Measurements from ENCODE around the gene SGMS1. TPM values are rescaled to one million over a fixed set of nuclear protein-coding genes. Genes with fewer than 3 reads are reported as not detected.
"Not testable (repeated sequence)": the region's sequence is repeated elsewhere in the genome, so short reads cannot be mapped to it uniquely, and the experiment has no call there.

SGMS1 gene
- total RNA-seq, 2 experiments from 2014 or later, result 8.1 to 8.8 TPM

DNA sequence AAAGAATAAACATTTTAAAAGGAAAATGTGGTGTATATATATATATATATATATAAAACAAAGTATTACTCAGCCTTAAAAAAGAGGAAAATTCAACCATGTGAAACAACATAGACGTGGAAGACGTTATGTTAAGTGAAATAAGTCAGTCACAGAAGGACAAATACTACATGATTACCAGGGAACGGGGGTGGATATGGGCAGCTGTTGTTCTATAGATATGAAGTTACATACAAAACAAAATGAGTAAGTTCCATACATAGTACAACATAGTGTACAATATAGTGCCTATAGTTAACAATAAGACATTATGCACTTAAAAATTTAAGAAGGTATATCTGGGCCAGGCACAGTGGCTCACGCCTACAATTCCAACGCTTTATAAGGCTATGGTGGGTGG, 48.8 kb downstream of the SGMS1 start:
- peaks cover 2% of the 10 kb centered on the region for H3K36me3 Mint-ChIP-seq (ENCODE audit: low read depth)
- intact Hi-C loops (cut with micrococcal nuclease), result no loop called here
- H3K4me3 Mint-ChIP-seq, result no peak overlapping the region
- H3K4me1 Mint-ChIP-seq (ENCODE audit: low read depth), result peaks cover 49% of the 10 kb centered on the region
- H3K27me3 Mint-ChIP-seq (ENCODE audit: low read depth), result no peaks in the 10 kb centered on the region
- DNase-seq, result no peak
- H3K27ac Mint-ChIP-seq, result no peak overlapping the region
- CTCF ChIA-PET, result interaction anchor here (0.5 kb wide), 1 partner anchor 531 kb away, joined by 3 read pairs; no protein-coding TSS in a partner anchor
- no peaks in the 10 kb centered on the region for H3K9me3 Mint-ChIP-seq

DNA sequence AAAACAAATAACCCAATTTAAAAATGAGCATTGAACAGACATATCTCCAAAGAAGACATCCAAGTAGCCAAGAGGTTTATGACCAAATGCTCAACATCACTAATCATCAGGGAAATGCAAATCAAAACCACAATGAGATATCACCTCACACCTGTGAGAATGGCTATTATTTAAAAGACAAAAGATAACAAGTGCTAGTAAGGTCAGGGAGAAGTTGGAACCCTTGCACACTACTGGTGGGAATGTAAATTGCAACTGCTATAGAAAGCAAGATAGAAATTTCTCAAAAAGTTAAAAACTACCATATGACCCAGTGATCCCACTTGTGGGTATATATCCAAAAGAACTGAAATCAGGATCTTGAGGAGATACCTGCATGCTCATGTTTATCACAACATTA, 49.5 kb downstream of the SGMS1 start:
- H3K4me1 Mint-ChIP-seq (ENCODE audit: low read depth), result peaks cover 45% of the 10 kb centered on the region
- H3K9me3 Mint-ChIP-seq, result no peaks in the 10 kb centered on the region
- no peak overlapping the region for H3K27ac Mint-ChIP-seq
- no peaks in the 10 kb centered on the region for H3K27me3 Mint-ChIP-seq (ENCODE audit: low read depth)
- CTCF ChIA-PET, result no interaction called here
- intact Hi-C loops (cut with micrococcal nuclease), result no loop called here
- H3K4me3 Mint-ChIP-seq, result no peak overlapping the region
- no peak for DNase-seq
- peaks cover 3% of the 10 kb centered on the region for H3K36me3 Mint-ChIP-seq (ENCODE audit: low read depth)

DNA sequence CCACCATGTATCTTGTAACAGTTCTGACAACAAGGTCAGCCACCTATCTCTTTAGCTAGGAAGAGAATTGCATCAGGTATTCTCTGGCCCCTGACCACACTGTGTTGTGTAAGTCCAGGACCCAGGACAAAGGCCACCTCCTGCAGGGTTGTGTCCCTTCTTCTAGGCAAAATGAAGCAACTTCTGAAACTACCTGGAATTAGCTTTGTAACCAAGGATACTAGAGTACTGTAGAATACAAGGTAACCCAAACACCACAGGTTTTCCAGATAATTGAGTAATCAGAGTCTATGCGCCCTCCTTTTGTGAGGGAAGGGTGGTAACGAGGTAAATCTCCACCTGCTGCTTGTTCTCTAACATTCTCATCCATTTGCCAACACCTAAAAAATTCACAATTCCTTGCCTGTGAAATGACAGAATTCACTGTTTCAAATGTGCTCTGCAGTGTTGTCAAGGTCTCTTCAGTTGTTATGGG, 51.7 kb downstream of the SGMS1 start:
- H3K36me3 Mint-ChIP-seq (ENCODE audit: low read depth), result peaks cover 7% of the 10 kb centered on the region
- no peaks in the 10 kb centered on the region for H3K9me3 Mint-ChIP-seq
- intact Hi-C loops (cut with micrococcal nuclease), result no loop called here
- H3K27me3 Mint-ChIP-seq (ENCODE audit: low read depth), result no peaks in the 10 kb centered on the region
- H3K4me3 Mint-ChIP-seq, result no peak overlapping the region
- no peak for DNase-seq
- H3K27ac Mint-ChIP-seq, result no peak overlapping the region
- H3K4me1 Mint-ChIP-seq (ENCODE audit: low read depth), result peaks cover 36% of the 10 kb centered on the region
- CTCF ChIA-PET, result interaction anchor here (1.0 kb wide), 1 partner anchor 48 kb away, joined by 3 read pairs; no protein-coding TSS in a partner anchor

DNA sequence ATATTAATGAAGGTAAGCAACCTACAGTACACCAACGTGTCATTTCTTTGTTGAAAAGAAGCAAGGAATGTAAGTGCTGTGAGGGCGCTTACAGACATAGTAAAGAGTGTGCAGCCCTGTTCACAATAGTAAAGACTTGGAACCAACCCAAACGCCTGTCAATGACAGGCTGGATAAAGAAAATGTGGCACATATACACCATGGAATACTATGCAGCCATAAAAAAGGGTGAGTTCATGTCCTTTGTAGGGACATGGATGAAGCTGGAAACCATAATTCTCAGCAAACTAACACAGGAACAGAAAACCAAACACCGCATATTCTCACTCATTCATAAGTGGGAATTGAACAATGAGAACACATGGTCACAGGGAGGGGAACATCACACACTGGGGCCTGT, 55.0 kb downstream of the SGMS1 start:
- DNase-seq; H3K27me3 Mint-ChIP-seq (ENCODE audit: low read depth); H3K36me3 Mint-ChIP-seq (ENCODE audit: low read depth); H3K27ac Mint-ChIP-seq; H3K9me3 Mint-ChIP-seq; H3K4me3 Mint-ChIP-seq; CTCF ChIA-PET: not testable (repeated sequence)
- intact Hi-C loops (cut with micrococcal nuclease), result loop anchor here (10.0 kb wide), 1 partner anchor 166 kb away; the partner anchor contains the start of gene ASAH2B
- H3K4me1 Mint-ChIP-seq (ENCODE audit: low read depth), result peaks cover 18% of the 10 kb centered on the region

DNA sequence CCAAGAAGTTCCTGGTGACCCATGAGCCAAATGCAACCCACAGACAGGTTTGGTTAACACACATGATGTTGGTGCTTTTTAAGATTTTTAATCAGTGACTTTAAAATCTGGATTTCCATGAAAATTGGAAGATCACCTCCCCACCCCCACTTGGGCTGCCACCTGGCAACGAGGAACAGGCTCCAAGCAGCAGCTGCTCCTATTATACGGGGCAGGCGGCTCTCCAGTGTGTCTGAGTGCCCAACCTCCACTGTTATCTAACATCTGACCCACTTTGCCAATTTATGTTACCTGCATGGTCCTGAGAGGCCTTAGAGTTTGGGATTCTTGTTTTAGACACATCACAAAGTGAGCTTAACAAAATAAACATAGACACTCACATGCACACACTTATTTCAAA, 56.4 kb downstream of the SGMS1 start:
- Mint-ChIP-seq H3K4me1 (ENCODE audit: low read depth) (peaks cover 14% of the 10 kb centered on the region), H3K4me3 (no peak overlapping the region), H3K27ac (no peak overlapping the region), H3K36me3 (ENCODE audit: low read depth) (peaks cover 8% of the 10 kb centered on the region), H3K27me3 (ENCODE audit: low read depth) (no peaks in the 10 kb centered on the region), H3K9me3 (no peaks in the 10 kb centered on the region)
- CTCF ChIA-PET, result no interaction called here
- no peak for DNase-seq
- intact Hi-C loops (cut with micrococcal nuclease), result loop anchor here (10.0 kb wide), 1 partner anchor 167 kb away; the partner anchor contains the start of gene ASAH2B

DNA sequence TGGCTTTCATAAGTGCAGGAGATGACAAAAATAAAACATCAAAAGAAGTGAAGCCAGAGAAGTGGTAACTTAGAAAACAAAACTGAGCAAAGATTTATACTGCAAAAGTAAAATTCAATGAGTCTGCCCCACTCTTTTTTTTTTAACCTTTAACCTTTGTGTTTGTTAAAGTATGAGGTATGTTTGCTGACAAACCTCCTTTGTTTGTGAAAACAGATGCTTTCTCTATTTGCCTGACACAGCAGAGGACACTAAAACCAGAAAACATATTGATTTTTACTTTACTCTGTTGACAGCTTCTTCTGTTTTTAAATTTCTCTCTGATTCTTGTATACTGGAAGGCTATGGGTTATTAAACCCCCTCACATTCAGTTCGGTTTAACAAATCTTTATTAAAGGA, 57.6 kb downstream of the SGMS1 start:
- CTCF ChIA-PET, result interaction anchor here (1.1 kb wide), 1 partner anchor 13 kb away, joined by 4 read pairs; no protein-coding TSS in a partner anchor
- DNase-seq, result no peak
- Mint-ChIP-seq H3K27ac (no peak overlapping the region), H3K36me3 (ENCODE audit: low read depth) (peaks cover 8% of the 10 kb centered on the region), H3K9me3 (no peaks in the 10 kb centered on the region), H3K4me3 (no peak overlapping the region), H3K4me1 (ENCODE audit: low read depth) (peaks cover 16% of the 10 kb centered on the region), H3K27me3 (ENCODE audit: low read depth) (no peaks in the 10 kb centered on the region)
- intact Hi-C loops (cut with micrococcal nuclease), result loop anchor here (10.0 kb wide), 1 partner anchor 169 kb away; the partner anchor contains the start of gene ASAH2B

DNA sequence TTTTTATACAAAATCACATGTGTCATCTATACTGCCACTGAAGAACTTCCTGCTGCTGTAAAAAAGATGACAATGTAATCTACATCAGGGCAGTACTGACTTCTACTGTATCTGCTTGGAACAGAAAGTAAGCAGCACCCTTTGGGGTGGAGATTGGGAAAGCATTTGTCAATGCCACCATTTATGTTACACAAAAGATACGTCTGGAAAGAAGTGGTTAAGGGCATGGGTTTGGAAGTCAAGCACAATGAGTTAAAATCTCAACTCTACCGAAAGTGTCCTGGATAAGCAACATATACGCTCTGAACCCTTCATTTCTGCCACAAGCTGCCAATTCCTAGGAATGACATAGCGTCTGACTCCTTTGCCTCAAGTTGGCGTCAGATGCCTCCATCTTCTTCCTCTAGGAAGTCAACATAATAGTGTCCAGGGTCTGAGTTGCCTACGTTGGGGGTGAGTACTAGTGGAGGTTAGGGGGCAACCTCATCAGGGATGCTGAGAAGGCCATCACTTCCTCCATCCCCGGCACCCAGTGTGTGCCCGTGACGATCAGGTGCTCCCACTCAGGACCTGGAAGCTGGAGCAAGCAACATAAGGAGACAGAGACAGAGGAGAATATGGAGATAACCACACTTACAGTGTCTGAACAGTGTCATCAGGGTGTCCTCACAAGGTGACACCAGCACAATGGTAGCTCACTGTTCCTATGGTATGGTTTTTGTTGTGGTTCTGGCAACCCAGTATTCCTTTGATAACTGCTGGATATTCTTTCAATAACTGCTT, 58.3 kb downstream of the SGMS1 start:
- Mint-ChIP-seq H3K4me3 (no peak overlapping the region), H3K27ac (no peak overlapping the region), H3K36me3 (ENCODE audit: low read depth) (peaks cover 8% of the 10 kb centered on the region), H3K27me3 (ENCODE audit: low read depth) (no peaks in the 10 kb centered on the region), H3K9me3 (no peaks in the 10 kb centered on the region), H3K4me1 (ENCODE audit: low read depth) (peaks cover 16% of the 10 kb centered on the region)
- CTCF ChIA-PET, result interaction anchor here (1.1 kb wide), 1 partner anchor 12 kb away, joined by 4 read pairs; no protein-coding TSS in a partner anchor
- no peak for DNase-seq
- intact Hi-C loops (cut with micrococcal nuclease), result loop anchor here (10.0 kb wide), 1 partner anchor 169 kb away; the partner anchor contains the start of gene ASAH2B

DNA sequence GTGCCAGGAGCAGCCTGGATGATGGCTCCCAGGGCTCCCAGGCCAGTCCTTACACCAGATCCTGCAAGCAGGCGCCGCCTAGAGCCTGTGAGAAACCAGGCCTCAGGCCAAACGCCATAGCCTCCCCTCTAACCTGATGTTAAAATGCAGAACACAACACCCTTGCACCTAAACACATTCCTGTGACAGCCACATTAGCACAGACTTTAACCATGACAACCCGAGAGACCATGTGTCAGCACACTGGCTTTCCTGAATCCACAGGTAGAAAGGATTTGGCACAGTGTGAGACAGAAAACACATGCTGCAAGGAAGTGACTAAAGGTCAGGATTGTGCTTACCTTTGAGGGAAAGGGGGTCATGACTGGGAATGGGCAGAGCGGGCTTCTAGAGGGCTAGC, 59.9 kb downstream of the SGMS1 start:
- CTCF ChIA-PET, result no interaction called here
- H3K4me1 Mint-ChIP-seq (ENCODE audit: low read depth), result peaks cover 16% of the 10 kb centered on the region

DNA sequence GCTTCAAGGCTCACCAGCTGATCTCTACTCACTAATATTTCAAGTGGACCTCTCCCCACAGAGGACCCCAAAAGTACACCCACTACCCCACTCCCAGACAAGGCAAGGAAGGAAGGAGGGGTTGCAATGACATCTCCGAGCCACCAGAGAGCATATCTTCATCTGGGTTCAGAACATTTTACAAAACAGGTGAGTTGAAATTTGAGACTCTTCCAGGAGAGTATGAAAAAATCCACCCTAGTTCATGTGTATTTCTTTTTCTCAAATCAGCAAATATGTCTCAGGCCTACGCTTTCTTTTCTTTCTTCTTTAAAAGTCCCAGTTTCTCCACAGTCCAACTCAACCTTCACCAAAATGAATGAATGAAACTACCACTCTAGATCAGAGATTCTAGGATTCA, 61.9 kb downstream of the SGMS1 start:
- CTCF ChIA-PET, result interaction anchor here (0.5 to 0.9 kb wide), 5 partner anchors 11 to 60 kb away, joined by 3 to 4 read pairs (median 3); no protein-coding TSS in a partner anchor
- intact Hi-C loops (cut with micrococcal nuclease), result loop anchor here (1.0 to 10.0 kb wide), 3 partner anchors 61 to 173 kb away; partner anchors contain the start of genes ASAH2B and SGMS1
- no peak overlapping the region for H3K4me3 Mint-ChIP-seq
- peaks cover 16% of the 10 kb centered on the region for H3K4me1 Mint-ChIP-seq (ENCODE audit: low read depth)
- H3K27ac Mint-ChIP-seq, result no peak overlapping the region
- H3K27me3 Mint-ChIP-seq (ENCODE audit: low read depth), result no peaks in the 10 kb centered on the region
- H3K9me3 Mint-ChIP-seq, result no peaks in the 10 kb centered on the region
- no peak for DNase-seq
- H3K36me3 Mint-ChIP-seq (ENCODE audit: low read depth), result peaks cover 4% of the 10 kb centered on the region

More for the DNA sequence above, 59.9 kb downstream of the SGMS1 start:
- H3K27ac Mint-ChIP-seq, result no peak overlapping the region
- no peaks in the 10 kb centered on the region for H3K9me3 Mint-ChIP-seq
- no peaks in the 10 kb centered on the region for H3K27me3 Mint-ChIP-seq (ENCODE audit: low read depth)
- intact Hi-C loops (cut with micrococcal nuclease), result loop anchor here (10.0 kb wide), 1 partner anchor 171 kb away; the partner anchor contains the start of gene ASAH2B
- H3K36me3 Mint-ChIP-seq (ENCODE audit: low read depth), result peaks cover 6% of the 10 kb centered on the region
- no peak overlapping the region for H3K4me3 Mint-ChIP-seq
- no peak for DNase-seq

DNA sequence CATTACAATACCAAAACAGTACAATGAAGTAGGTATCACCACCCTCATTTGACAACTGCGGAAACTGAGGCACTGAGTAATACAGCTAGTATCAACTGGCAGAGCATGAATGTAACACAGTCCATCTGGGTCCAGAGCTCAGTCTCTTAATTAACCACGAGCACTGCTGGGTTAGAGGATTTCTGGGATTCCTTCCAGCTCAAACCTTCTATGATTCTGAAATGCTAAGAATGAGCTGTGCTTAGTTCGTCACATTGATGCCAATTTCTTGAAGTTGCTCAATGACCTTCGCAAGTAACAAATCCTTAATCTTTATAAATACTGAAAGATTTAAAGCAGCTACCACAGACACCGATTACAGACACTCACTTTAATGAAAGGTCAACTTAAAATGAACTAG, 62.5 kb downstream of the SGMS1 start:
- Mint-ChIP-seq H3K4me3 (no peak overlapping the region), H3K9me3 (no peaks in the 10 kb centered on the region), H3K4me1 (ENCODE audit: low read depth) (peaks cover 16% of the 10 kb centered on the region), H3K27ac (no peak overlapping the region), H3K36me3 (ENCODE audit: low read depth) (peaks cover 4% of the 10 kb centered on the region), H3K27me3 (ENCODE audit: low read depth) (no peaks in the 10 kb centered on the region)
- no peak for DNase-seq
- CTCF ChIA-PET, result interaction anchor here (0.5 to 0.9 kb wide), 5 partner anchors 11 to 60 kb away, joined by 3 to 4 read pairs (median 3); no protein-coding TSS in a partner anchor
- intact Hi-C loops (cut with micrococcal nuclease), result loop anchor here (1.0 to 10.0 kb wide), 3 partner anchors 62 to 174 kb away; partner anchors contain the start of genes ASAH2B and SGMS1

DNA sequence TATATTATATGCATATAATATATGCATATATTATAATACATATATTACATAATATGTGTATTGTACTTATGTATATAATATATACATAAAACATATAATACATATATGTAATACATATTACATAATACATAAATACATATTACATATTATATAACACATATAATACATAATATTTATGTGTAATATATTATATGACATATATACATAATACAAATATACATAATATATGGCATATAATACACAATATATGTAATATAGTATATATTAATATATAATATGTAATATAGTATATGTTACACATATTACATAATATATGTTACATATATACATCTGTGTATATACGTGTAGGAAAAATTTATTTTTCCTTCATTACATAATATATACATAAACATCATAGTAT, 63.4 kb downstream of the SGMS1 start:
- intact Hi-C loops (cut with micrococcal nuclease), result loop anchor here (10.0 kb wide), 1 partner anchor 174 kb away; the partner anchor contains the start of gene ASAH2B
- H3K36me3 Mint-ChIP-seq (ENCODE audit: low read depth), result peaks cover 4% of the 10 kb centered on the region
- peaks cover 17% of the 10 kb centered on the region for H3K4me1 Mint-ChIP-seq (ENCODE audit: low read depth)

DNA sequence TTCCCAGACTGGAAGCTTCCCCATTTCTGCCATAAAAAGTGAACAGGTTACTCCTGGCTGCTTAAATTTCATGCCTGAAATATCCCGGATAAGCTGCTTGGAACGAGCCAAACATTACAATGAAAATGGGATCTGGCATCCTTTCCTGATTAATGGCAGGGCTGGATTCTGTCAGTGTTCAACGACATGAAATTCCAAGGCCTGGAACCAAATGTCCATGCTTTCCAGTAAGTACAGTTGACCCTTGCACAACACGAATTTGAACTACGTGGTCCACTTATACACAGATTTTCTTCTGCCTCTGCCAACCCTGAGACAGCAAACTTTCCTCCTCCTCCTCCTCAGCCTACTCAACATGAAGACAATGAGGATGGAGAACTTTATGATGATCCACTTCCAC, 65.4 kb downstream of the SGMS1 start:
- peaks cover 1% of the 10 kb centered on the region for H3K36me3 Mint-ChIP-seq (ENCODE audit: low read depth)
- no peak for DNase-seq
- no peak overlapping the region for H3K27ac Mint-ChIP-seq
- no peaks in the 10 kb centered on the region for H3K9me3 Mint-ChIP-seq
- intact Hi-C loops (cut with micrococcal nuclease), result loop anchor here (10.0 kb wide), 1 partner anchor 326 kb away; the partner anchor contains the start of gene A1CF
- H3K4me1 Mint-ChIP-seq (ENCODE audit: low read depth), result peaks cover 17% of the 10 kb centered on the region
- H3K4me3 Mint-ChIP-seq, result no peak overlapping the region
- CTCF ChIA-PET, result no interaction called here
- H3K27me3 Mint-ChIP-seq (ENCODE audit: low read depth), result no peaks in the 10 kb centered on the region

More for the DNA sequence above, 63.4 kb downstream of the SGMS1 start:
- Mint-ChIP-seq H3K9me3 (no peaks in the 10 kb centered on the region), H3K27ac (no peak overlapping the region), H3K4me3 (no peak overlapping the region), H3K27me3 (ENCODE audit: low read depth) (no peaks in the 10 kb centered on the region)
- CTCF ChIA-PET, result no interaction called here
- DNase-seq, result no peak

Measured in activated naive CD4-positive, alpha-beta T cell treated with anti-CD3 and anti-CD28 coated beads for 36 hours (primary cell).